Mesenchymal stem cell (in vitro differentiated cells and primary cell): ENCODE measurements around the gene RIT1.
A peak's percentile ranks its signal among the peaks of the same experiment; 100 is the strongest.

Experiments
- DNase-seq: peaks from one replicate; pipeline ENCODE4 v3.0.0-alpha.2; 2013
- H2AFZ ChIP-seq: one replicate; pipeline ENCODE4 v1.6.1; 2013; ENCODE audit warnings: low read depth, mild to moderate bottlenecking, control low read depth, inconsistent platforms, low read length, moderate library complexity
- H2AK5ac ChIP-seq: 2 replicates; pipeline ENCODE4 v1.6.1; 2013; ENCODE audit warnings: low read length, moderate library complexity, mild to moderate bottlenecking, inconsistent platforms; ENCODE audit not compliant: severe bottlenecking
- H2BK120ac ChIP-seq: one replicate; pipeline ENCODE4 v1.6.1; 2013; ENCODE audit warnings: low read depth, mild to moderate bottlenecking, inconsistent platforms, low read length, moderate library complexity
- H2BK12ac ChIP-seq, 2 experiments: one replicate each; pipeline ENCODE4 v1.6.1; 2013; ENCODE audit warnings: inconsistent platforms in 2 of 2, low read length in 2 of 2, mild to moderate bottlenecking in 2 of 2, moderate library complexity in 2 of 2, control low read depth in 1 of 2
- H2BK15ac ChIP-seq: one replicate; pipeline ENCODE4 v1.6.1; 2013; ENCODE audit warnings: mild to moderate bottlenecking, low read depth, inconsistent platforms; ENCODE audit not compliant: poor library complexity, severe bottlenecking
- H2BK5ac ChIP-seq: 2 replicates; pipeline ENCODE4 v1.6.1; 2013; ENCODE audit warnings: low read depth, mild to moderate bottlenecking, low read length, control low read depth, inconsistent platforms; ENCODE audit not compliant: poor library complexity, severe bottlenecking
- H3K14ac ChIP-seq, 2 experiments: one replicate each; pipeline ENCODE4 v1.6.1; 2013; ENCODE audit warnings: inconsistent platforms in 2 of 2, low read length in 2 of 2, control low read depth in 1 of 2, mild to moderate bottlenecking in 1 of 2, moderate library complexity in 1 of 2
- H3K18ac ChIP-seq, 2 experiments: one replicate each; pipeline ENCODE4 v1.6.1; 2013; ENCODE audit warnings: inconsistent platforms in 2 of 2, low read length in 2 of 2, control low read depth in 1 of 2, low read depth in 1 of 2, mild to moderate bottlenecking in 1 of 2
- H3K23ac ChIP-seq, 2 experiments: one replicate each; pipeline ENCODE4 v1.6.1; 2013; ENCODE audit warnings: inconsistent platforms in 2 of 2, low read length in 2 of 2, mild to moderate bottlenecking in 2 of 2, moderate library complexity in 2 of 2, control low read depth in 1 of 2
- H3K27ac ChIP-seq: 2 replicates; pipeline ENCODE4 v1.5.1; 2013; ENCODE audit warnings: mild to moderate bottlenecking, moderate library complexity, low read length, control low read depth, inconsistent platforms; ENCODE audit not compliant: poor library complexity, severe bottlenecking
- H3K27me3 ChIP-seq, 2 experiments: 2 replicates each; pipeline versions ENCODE4 v1.6.1 to v1.7.0; 2013; ENCODE audit warnings: low read length in 2 of 2, mild to moderate bottlenecking in 2 of 2, moderate library complexity in 2 of 2, control low read depth in 1 of 2, inconsistent platforms in 1 of 2; ENCODE audit not compliant: control insufficient read depth in 1 of 2, insufficient read depth in 1 of 2
- H3K36me3 ChIP-seq, 2 experiments: 2 replicates each; pipeline versions ENCODE4 v1.6.1 to v1.7.0; 2013; ENCODE audit warnings: low read length in 2 of 2, control low read depth in 1 of 2, inconsistent platforms in 1 of 2, low read depth in 1 of 2, mild to moderate bottlenecking in 1 of 2; ENCODE audit not compliant: insufficient read depth in 2 of 2, control insufficient read depth in 1 of 2
- H3K4ac ChIP-seq, 2 experiments: one replicate each; pipeline ENCODE4 v1.6.1; 2013; ENCODE audit warnings: inconsistent platforms in 2 of 2, low read length in 2 of 2, mild to moderate bottlenecking in 2 of 2, moderate library complexity in 2 of 2, control low read depth in 1 of 2, low read depth in 1 of 2
- H3K4me1 ChIP-seq: 2 replicates; pipeline ENCODE4 v1.6.1; 2013; ENCODE audit warnings: low read depth, low read length, control low read depth; ENCODE audit not compliant: control insufficient read depth, insufficient read depth
- H3K4me2 ChIP-seq: 2 replicates; pipeline ENCODE4 v1.6.1; 2013; ENCODE audit warnings: low read length, mild to moderate bottlenecking, inconsistent platforms; ENCODE audit not compliant: poor library complexity, severe bottlenecking
- H3K4me3 ChIP-seq, 2 experiments: 2 replicates each; pipeline versions ENCODE4 v1.5.1 to v1.7.0; 2013; ENCODE audit warnings: low read length in 2 of 2, mild to moderate bottlenecking in 2 of 2, control low read depth in 1 of 2, low read depth in 1 of 2; ENCODE audit not compliant: insufficient read depth in 1 of 2
- H3K79me1 ChIP-seq: replicated peaks from 2 replicates; pipeline ENCODE4 v1.6.1; 2013; ENCODE audit warnings: mild to moderate bottlenecking, control low read depth, low read length, inconsistent platforms; ENCODE audit not compliant: poor library complexity, severe bottlenecking
- H3K9ac ChIP-seq: 2 replicates; pipeline ENCODE4 v1.7.0; 2013; ENCODE audit warnings: mild to moderate bottlenecking, low read length, moderate library complexity
- H3K9me3 ChIP-seq: 2 replicates; pipeline ENCODE4 v1.7.0; 2013; ENCODE audit warnings: mild to moderate bottlenecking, low read length; ENCODE audit not compliant: control insufficient read depth
- H4K8ac ChIP-seq: one replicate; pipeline ENCODE4 v1.6.1; 2013; ENCODE audit warnings: inconsistent platforms, mild to moderate bottlenecking, low read length, moderate library complexity
- H4K91ac ChIP-seq: one replicate; pipeline ENCODE4 v1.6.1; 2013; ENCODE audit warnings: mild to moderate bottlenecking, low read length, inconsistent platforms
- WGBS: methylation state at CpG from one replicate; pipeline ENCODE4 v1.1.7; 2013; ENCODE audit warnings: mixed read lengths; 5-methylcytosine and 5-hydroxymethylcytosine counted together

RIT1 gene

GRCh38 chr1:155888481-155888880 lies 22.7 kb downstream of the RIT1 start:
- Histone ChIP-seq H3K4ac (no peak overlapping the region), H3K23ac (no peak overlapping the region), H3K27me3 (no peaks in the 10 kb centered on the region), H3K14ac (no peak overlapping the region), H3K4me3 (no peak overlapping the region), H3K18ac (no peak overlapping the region), H2BK12ac (no peak overlapping the region), H3K9ac (no peak overlapping the region), H2BK120ac (no peak overlapping the region), H3K36me3 (peaks cover 0 to 5% of the 10 kb centered on the region in 2 experiments), H3K4me1 (peaks cover 11% of the 10 kb centered on the region), H3K4me2 (no peak overlapping the region), H3K79me1 (no peaks in the 10 kb centered on the region), H2BK15ac (no peak overlapping the region), H4K8ac (no peak overlapping the region), H2AK5ac (no peak overlapping the region), H2AFZ (no peak overlapping the region), H2BK5ac (no peak overlapping the region), H3K27ac (no peak overlapping the region), H3K9me3 (no peaks in the 10 kb centered on the region), H4K91ac (no peak overlapping the region)
- no peak for DNase-seq
- 100% methylated on average over 2 of the region's 5 CpGs for WGBS

GRCh38 chr1:155884982-155885381 lies 26.2 kb downstream of the RIT1 start:
- peaks cover 3 to 33% of the 10 kb centered on the region in 2 experiments for H3K36me3 ChIP-seq
- no peak overlapping the region for H3K9ac ChIP-seq

GRCh38 chr1:155884031-155884960 lies 26.9 kb downstream of the RIT1 start:
- H3K18ac ChIP-seq, result no peak overlapping the region
- H4K8ac ChIP-seq, result no peak overlapping the region
- H3K23ac ChIP-seq, result no peak overlapping the region
- H2BK5ac ChIP-seq, result no peak overlapping the region
- no peaks in the 10 kb centered on the region for H3K27me3 ChIP-seq
- no peak overlapping the region for H3K4me2 ChIP-seq
- no peak overlapping the region for H3K4ac ChIP-seq
- no peak overlapping the region for H2BK12ac ChIP-seq
- H2AK5ac ChIP-seq, result no peak overlapping the region
- H3K4me3 ChIP-seq, result no peak overlapping the region
- H3K9me3 ChIP-seq, result no peaks in the 10 kb centered on the region
- H3K4me1 ChIP-seq, result peaks cover 5% of the 10 kb centered on the region
- H2AFZ ChIP-seq, result no peak overlapping the region
- H4K91ac ChIP-seq, result no peak overlapping the region
- H3K36me3 ChIP-seq, result peaks cover 3 to 33% of the 10 kb centered on the region in 2 experiments
- no peak overlapping the region for H3K14ac ChIP-seq
- H2BK15ac ChIP-seq, result no peak overlapping the region
- DNase-seq, result peak; percentile 28
- no peak overlapping the region for H3K27ac ChIP-seq
- H3K9ac ChIP-seq, result no peak overlapping the region
- 85% methylated on average over 9 of the region's 9 CpGs for WGBS
- H3K79me1 ChIP-seq, result no peaks in the 10 kb centered on the region
- H2BK120ac ChIP-seq, result no peak overlapping the region

More at GRCh38 chr1:155884982-155885381, 26.2 kb downstream of the RIT1 start:
- Histone ChIP-seq H3K4ac (no peak overlapping the region), H4K8ac (no peak overlapping the region), H2AFZ (no peak overlapping the region), H3K4me2 (no peak overlapping the region), H2BK12ac (no peak overlapping the region), H4K91ac (no peak overlapping the region), H2BK15ac (no peak overlapping the region), H3K27ac (no peak overlapping the region), H3K23ac (no peak overlapping the region), H3K9me3 (no peaks in the 10 kb centered on the region), H2BK120ac (no peak overlapping the region), H3K27me3 (no peaks in the 10 kb centered on the region), H3K18ac (no peak overlapping the region), H3K79me1 (no peaks in the 10 kb centered on the region), H3K14ac (no peak overlapping the region), H3K4me1 (peaks cover 5% of the 10 kb centered on the region), H2AK5ac (no peak overlapping the region), H2BK5ac (no peak overlapping the region), H3K4me3 (no peak overlapping the region)
- no peak for DNase-seq

GRCh38 chr1:155882766-155883165 lies 28.4 kb downstream of the RIT1 start:
- Histone ChIP-seq H3K79me1 (no peaks in the 10 kb centered on the region), H2BK120ac (no peak overlapping the region), H3K18ac (no peak overlapping the region), H4K91ac (no peak overlapping the region), H3K27me3 (no peaks in the 10 kb centered on the region), H2BK15ac (no peak overlapping the region), H2AFZ (no peak overlapping the region), H2BK12ac (no peak overlapping the region), H3K9ac (no peak overlapping the region), H3K4ac (no peak overlapping the region), H2BK5ac (no peak overlapping the region), H3K27ac (no peak overlapping the region), H4K8ac (no peak overlapping the region), H3K9me3 (no peaks in the 10 kb centered on the region), H3K36me3 (peaks cover 3 to 32% of the 10 kb centered on the region in 2 experiments), H3K4me3 (no peak overlapping the region), H3K4me1 (peaks cover 2% of the 10 kb centered on the region), H3K14ac (no peak overlapping the region), H3K4me2 (no peak overlapping the region), H3K23ac (no peak overlapping the region), H2AK5ac (no peak overlapping the region)
- 93% methylated on average over 2 of the region's 2 CpGs for WGBS
- no peak for DNase-seq
